Measurements from ENCODE around the gene CENPK.

GRCh38 chr5:65485405-65485804, 77.6 kb downstream of the CENPK start:
- TF ChIP-seq ZBTB33 (IDR thresholded peaks at IDR 0.05; ENCODE audit: borderline replicate concordance, low read depth) (no peak), USF1 (IDR thresholded peaks at IDR 0.05; ENCODE audit: borderline replicate concordance, low read depth) (no peak), TEAD4 (IDR thresholded peaks at IDR 0.05; ENCODE audit: borderline replicate concordance, insufficient read depth) (no peak), YY1 (IDR thresholded peaks at IDR 0.05; ENCODE audit: low read depth) (no peak), SIN3A (IDR thresholded peaks at IDR 0.05; ENCODE audit: borderline replicate concordance, low read depth, low read length) (no peak), RCOR1 (IDR thresholded peaks at IDR 0.05; ENCODE audit: low read length) (no peak), EP300 (IDR thresholded peaks at IDR 0.05; ENCODE audit: borderline replicate concordance in 1 of 2, low read depth in 1 of 2, low read length in 1 of 2) (no peak), CTCF (IDR thresholded peaks at IDR 0.05) (no peak), CHD2 (IDR thresholded peaks at IDR 0.05; ENCODE audit: low read length, partially characterized antibody) (no peak), GABPA (IDR thresholded peaks at IDR 0.05; ENCODE audit: low read depth) (no peak)
- TF ChIP-seq, protein P1, sequence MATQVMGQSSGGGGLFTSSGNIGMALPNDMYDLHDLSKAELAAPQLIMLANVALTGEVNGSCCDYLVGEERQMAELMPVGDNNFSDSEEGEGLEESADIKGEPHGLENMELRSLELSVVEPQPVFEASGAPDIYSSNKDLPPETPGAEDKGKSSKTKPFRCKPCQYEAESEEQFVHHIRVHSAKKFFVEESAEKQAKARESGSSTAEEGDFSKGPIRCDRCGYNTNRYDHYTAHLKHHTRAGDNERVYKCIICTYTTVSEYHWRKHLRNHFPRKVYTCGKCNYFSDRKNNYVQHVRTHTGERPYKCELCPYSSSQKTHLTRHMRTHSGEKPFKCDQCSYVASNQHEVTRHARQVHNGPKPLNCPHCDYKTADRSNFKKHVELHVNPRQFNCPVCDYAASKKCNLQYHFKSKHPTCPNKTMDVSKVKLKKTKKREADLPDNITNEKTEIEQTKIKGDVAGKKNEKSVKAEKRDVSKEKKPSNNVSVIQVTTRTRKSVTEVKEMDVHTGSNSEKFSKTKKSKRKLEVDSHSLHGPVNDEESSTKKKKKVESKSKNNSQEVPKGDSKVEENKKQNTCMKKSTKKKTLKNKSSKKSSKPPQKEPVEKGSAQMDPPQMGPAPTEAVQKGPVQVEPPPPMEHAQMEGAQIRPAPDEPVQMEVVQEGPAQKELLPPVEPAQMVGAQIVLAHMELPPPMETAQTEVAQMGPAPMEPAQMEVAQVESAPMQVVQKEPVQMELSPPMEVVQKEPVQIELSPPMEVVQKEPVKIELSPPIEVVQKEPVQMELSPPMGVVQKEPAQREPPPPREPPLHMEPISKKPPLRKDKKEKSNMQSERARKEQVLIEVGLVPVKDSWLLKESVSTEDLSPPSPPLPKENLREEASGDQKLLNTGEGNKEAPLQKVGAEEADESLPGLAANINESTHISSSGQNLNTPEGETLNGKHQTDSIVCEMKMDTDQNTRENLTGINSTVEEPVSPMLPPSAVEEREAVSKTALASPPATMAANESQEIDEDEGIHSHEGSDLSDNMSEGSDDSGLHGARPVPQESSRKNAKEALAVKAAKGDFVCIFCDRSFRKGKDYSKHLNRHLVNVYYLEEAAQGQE (IDR thresholded peaks at IDR 0.05; ENCODE audit: low read depth, low read length): no peak
- TF ChIP-seq, protein P2, sequence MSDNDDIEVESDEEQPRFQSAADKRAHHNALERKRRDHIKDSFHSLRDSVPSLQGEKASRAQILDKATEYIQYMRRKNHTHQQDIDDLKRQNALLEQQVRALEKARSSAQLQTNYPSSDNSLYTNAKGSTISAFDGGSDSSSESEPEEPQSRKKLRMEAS (IDR thresholded peaks at IDR 0.05; ENCODE audit: low read depth): no peak

Measured in SK-N-SH (cell line).